ENCODE measurements around the gene SERPINA5. TPM values are rescaled to one million over a fixed set of nuclear protein-coding genes. Genes with fewer than 3 reads are reported as not detected.
A peak's percentile ranks its signal among the peaks of the same experiment; 100 is the strongest.

The SERPINA5 gene
- total and polyA plus RNA-seq, 4 donors, result 0.89 to 2.2 (median 1.4) TPM

GRCh38 chr14:94562022-94562421 lies 19.2 kb upstream of the SERPINA5 start:
- WGBS (ENCODE audit: insufficient coverage), result 94% methylated on average over 5 of the region's 5 CpGs

DNA sequence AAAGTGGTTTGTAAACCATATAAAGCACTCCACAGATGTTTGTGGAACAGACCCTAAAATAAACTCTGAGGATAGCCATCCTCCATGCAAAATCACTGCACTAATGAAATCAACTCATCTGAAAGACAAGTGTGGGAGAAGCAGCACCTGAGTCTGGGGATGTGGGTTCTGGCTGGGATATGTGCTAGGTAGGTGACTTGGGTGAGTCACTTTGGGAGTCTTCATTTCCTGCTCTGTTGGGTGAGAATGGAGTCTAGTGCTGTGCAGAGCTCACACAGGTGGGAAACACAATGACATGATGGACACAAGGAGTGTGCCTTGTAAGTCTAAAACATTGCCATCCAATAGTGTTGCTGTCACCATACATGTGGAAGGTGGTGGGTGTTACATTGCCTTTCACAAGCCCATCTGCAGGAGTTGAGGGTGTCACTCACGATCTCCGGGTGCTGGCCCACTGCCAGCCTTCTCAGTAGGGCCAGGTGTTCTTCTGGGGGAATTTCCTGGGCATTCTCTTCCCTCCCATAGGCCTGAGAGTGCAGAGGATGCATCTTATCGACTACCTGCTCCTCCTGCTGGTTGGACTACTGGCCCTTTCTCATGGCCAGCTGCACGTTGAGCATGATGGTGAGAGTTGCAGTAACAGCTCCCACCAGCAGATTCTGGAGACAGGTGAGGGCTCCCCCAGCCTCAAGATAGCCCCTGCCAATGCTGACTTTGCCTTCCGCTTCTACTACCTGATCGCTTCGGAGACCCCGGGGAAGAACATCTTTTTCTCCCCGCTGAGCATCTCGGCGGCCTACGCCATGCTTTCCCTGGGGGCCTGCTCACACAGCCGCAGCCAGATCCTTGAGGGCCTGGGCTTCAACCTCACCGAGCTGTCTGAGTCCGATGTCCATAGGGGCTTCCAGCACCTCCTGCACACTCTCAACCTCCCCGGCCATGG lies 18.0 kb upstream of the SERPINA5 start:
- Histone ChIP-seq H3K9me3 (ENCODE audit: control insufficient read depth, insufficient read depth, low read length) (no peaks in the 10 kb centered on the region), H3K4me1 (ENCODE audit: control insufficient read depth, insufficient read depth, low read length) (no peaks in the 10 kb centered on the region), H3K4me3 (ENCODE audit: low read depth, low read length) (no peak overlapping the region), H3K27ac (ENCODE audit: low read depth, low read length) (no peak overlapping the region), H3K27me3 (ENCODE audit: control insufficient read depth, insufficient read depth, low read length) (no peaks in the 10 kb centered on the region), H3K36me3 (ENCODE audit: control insufficient read depth, insufficient read depth, low read length) (no peaks in the 10 kb centered on the region)
- WGBS (ENCODE audit: insufficient coverage), result 93% methylated on average over 16 of the region's 16 CpGs
- no peak for DNase-seq (ENCODE audit: low read depth in 4 of 6, low spot score in 6 of 6)

More at GRCh38 chr14:94562022-94562421, 19.2 kb upstream of the SERPINA5 start:
- no peaks in the 10 kb centered on the region for H3K9me3 ChIP-seq (ENCODE audit: control insufficient read depth, insufficient read depth, low read length)
- no peaks in the 10 kb centered on the region for H3K36me3 ChIP-seq (ENCODE audit: control insufficient read depth, insufficient read depth, low read length)
- no peak overlapping the region for H3K27ac ChIP-seq (ENCODE audit: low read depth, low read length)
- H3K27me3 ChIP-seq (ENCODE audit: control insufficient read depth, insufficient read depth, low read length), result no peaks in the 10 kb centered on the region
- H3K4me1 ChIP-seq (ENCODE audit: control insufficient read depth, insufficient read depth, low read length), result no peaks in the 10 kb centered on the region
- H3K4me3 ChIP-seq (ENCODE audit: low read depth, low read length), result no peak overlapping the region
- no peak for DNase-seq (ENCODE audit: low read depth in 4 of 6, low spot score in 6 of 6)

DNA sequence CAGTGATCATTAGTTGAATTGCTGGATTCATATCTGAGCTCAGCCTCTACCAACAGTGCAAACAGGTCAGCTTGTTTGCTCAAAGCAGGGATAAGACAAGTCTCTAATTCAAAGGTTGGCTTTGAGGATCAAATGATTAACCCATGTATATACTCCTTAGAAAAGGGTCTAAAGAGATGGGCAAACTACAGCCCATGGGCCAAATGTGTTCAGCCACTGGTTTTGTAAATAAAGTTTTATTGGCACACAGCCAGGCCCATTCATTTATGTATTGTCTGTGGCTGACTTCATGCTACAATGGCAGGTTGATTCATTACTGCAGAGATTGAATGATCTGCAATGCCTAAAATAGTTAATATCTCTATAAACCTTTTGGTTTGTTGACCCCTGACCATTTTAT lies 16.8 kb upstream of the SERPINA5 start:
- no peak overlapping the region for H3K4me3 ChIP-seq (ENCODE audit: low read depth, low read length)
- H3K36me3 ChIP-seq (ENCODE audit: control insufficient read depth, insufficient read depth, low read length), result no peaks in the 10 kb centered on the region
- no peaks in the 10 kb centered on the region for H3K27me3 ChIP-seq (ENCODE audit: control insufficient read depth, insufficient read depth, low read length)
- no peak overlapping the region for H3K27ac ChIP-seq (ENCODE audit: low read depth, low read length)
- H3K9me3 ChIP-seq (ENCODE audit: control insufficient read depth, insufficient read depth, low read length), result no peaks in the 10 kb centered on the region
- DNase-seq (ENCODE audit: low read depth in 4 of 6, low spot score in 6 of 6), result no peak
- no peaks in the 10 kb centered on the region for H3K4me1 ChIP-seq (ENCODE audit: control insufficient read depth, insufficient read depth, low read length)

GRCh38 chr14:94568186-94568585 lies 13.0 kb upstream of the SERPINA5 start:
- no peaks in the 10 kb centered on the region for H3K36me3 ChIP-seq (ENCODE audit: control insufficient read depth, insufficient read depth, low read length)
- no peaks in the 10 kb centered on the region for H3K27me3 ChIP-seq (ENCODE audit: control insufficient read depth, insufficient read depth, low read length)
- H3K27ac ChIP-seq (ENCODE audit: low read depth, low read length), result no peak overlapping the region
- no peak overlapping the region for H3K4me3 ChIP-seq (ENCODE audit: low read depth, low read length)
- DNase-seq (ENCODE audit: low read depth in 4 of 6, low spot score in 6 of 6), result no peak
- 93% methylated on average over 6 of the region's 9 CpGs for WGBS (ENCODE audit: insufficient coverage)
- peaks cover 7% of the 10 kb centered on the region for H3K4me1 ChIP-seq (ENCODE audit: control insufficient read depth, insufficient read depth, low read length)
- no peaks in the 10 kb centered on the region for H3K9me3 ChIP-seq (ENCODE audit: control insufficient read depth, insufficient read depth, low read length)

DNA sequence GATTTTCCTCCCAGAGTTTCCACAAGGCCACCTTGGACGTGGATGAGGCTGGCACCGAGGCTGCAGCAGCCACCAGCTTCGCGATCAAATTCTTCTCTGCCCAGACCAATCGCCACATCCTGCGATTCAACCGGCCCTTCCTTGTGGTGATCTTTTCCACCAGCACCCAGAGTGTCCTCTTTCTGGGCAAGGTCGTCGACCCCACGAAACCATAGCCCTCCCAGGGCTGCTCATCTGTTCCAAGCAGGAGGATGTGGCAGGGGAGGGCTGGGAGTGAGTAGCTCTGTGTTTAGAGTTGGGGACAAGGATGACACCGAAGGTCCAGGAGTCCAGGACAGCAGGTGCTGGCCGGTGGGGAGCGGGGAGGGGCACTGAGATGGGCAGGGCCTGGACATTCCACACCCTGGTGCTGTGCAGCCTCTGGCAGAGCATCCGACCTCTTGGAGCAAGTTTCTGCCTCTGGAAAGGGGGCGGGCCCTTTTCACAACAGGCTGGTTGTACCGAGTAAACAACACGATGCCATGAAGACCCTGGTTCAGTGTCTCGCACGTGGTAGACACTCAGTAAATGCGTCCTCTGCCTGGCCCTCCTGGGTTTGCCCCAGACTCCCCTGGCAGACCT lies 11.7 kb upstream of the SERPINA5 start:
- H3K9me3 ChIP-seq (ENCODE audit: control insufficient read depth, insufficient read depth, low read length), result no peaks in the 10 kb centered on the region
- WGBS (ENCODE audit: insufficient coverage), result 88% methylated on average over 20 of the region's 20 CpGs

DNA sequence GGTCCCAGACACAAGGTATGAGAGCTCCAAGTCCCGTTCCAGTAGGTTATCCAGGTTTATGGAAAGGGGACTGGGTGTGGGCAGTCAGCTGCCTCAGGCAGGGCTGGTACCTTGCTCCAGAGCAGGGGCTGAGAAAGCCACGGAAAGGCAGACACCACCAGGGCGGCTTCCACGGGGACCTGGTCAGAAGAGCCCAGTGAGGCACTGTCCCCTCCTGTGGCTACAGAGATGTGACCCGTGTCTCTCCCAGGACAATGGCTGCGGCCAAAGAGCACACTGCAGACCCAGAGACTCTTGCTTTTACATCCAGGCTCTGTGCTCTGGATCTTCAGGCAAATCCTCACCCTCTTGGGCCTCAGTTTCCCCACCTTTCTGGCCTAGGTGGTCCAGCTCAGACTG lies 11.2 kb upstream of the SERPINA5 start:
- Histone ChIP-seq H3K27me3 (ENCODE audit: control insufficient read depth, insufficient read depth, low read length) (no peaks in the 10 kb centered on the region), H3K36me3 (ENCODE audit: control insufficient read depth, insufficient read depth, low read length) (no peaks in the 10 kb centered on the region), H3K9me3 (ENCODE audit: control insufficient read depth, insufficient read depth, low read length) (no peaks in the 10 kb centered on the region), H3K4me1 (ENCODE audit: control insufficient read depth, insufficient read depth, low read length) (peaks cover 10% of the 10 kb centered on the region), H3K4me3 (ENCODE audit: low read depth, low read length) (no peak overlapping the region), H3K27ac (ENCODE audit: low read depth, low read length) (no peak overlapping the region)
- no peak for DNase-seq (ENCODE audit: low read depth in 4 of 6, low spot score in 6 of 6)
- WGBS (ENCODE audit: insufficient coverage), result 92% methylated on average over 6 of the region's 6 CpGs

More for the DNA sequence above, 11.7 kb upstream of the SERPINA5 start:
- no peaks in the 10 kb centered on the region for H3K36me3 ChIP-seq (ENCODE audit: control insufficient read depth, insufficient read depth, low read length)
- H3K27ac ChIP-seq (ENCODE audit: low read depth, low read length), result no peak overlapping the region
- no peaks in the 10 kb centered on the region for H3K27me3 ChIP-seq (ENCODE audit: control insufficient read depth, insufficient read depth, low read length)
- H3K4me3 ChIP-seq (ENCODE audit: low read depth, low read length), result no peak overlapping the region
- no peak for DNase-seq (ENCODE audit: low read depth in 4 of 6, low spot score in 6 of 6)
- peaks cover 10% of the 10 kb centered on the region for H3K4me1 ChIP-seq (ENCODE audit: control insufficient read depth, insufficient read depth, low read length)

DNA sequence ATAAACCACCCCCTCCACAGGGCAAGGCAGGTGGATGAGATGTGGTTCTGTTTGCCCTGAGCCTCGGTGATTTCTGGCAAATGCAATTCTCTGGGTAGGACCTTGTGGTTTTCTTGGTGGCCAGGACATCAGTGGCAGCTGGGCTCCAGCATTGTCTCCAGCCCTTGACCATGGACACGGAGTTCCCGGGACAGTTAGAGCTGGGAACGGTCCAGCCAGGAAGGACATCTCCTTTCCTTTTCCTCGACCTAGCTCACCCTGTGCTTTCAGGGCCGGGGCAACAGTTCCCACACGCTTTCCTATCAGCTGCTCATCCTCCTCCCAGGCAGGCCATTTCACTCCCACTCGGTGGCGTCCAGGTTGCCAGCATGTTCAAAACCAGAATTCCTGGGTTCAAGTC lies 10.8 kb upstream of the SERPINA5 start:
- DNase-seq (ENCODE audit: low read depth in 4 of 6, low spot score in 6 of 6), result no peak
- no peak overlapping the region for H3K27ac ChIP-seq (ENCODE audit: low read depth, low read length)
- no peaks in the 10 kb centered on the region for H3K9me3 ChIP-seq (ENCODE audit: control insufficient read depth, insufficient read depth, low read length)
- no peaks in the 10 kb centered on the region for H3K27me3 ChIP-seq (ENCODE audit: control insufficient read depth, insufficient read depth, low read length)
- WGBS (ENCODE audit: insufficient coverage), result 89% methylated on average over 9 of the region's 9 CpGs
- peaks cover 10% of the 10 kb centered on the region for H3K4me1 ChIP-seq (ENCODE audit: control insufficient read depth, insufficient read depth, low read length)
- H3K36me3 ChIP-seq (ENCODE audit: control insufficient read depth, insufficient read depth, low read length), result no peaks in the 10 kb centered on the region
- no peak overlapping the region for H3K4me3 ChIP-seq (ENCODE audit: low read depth, low read length)

DNA sequence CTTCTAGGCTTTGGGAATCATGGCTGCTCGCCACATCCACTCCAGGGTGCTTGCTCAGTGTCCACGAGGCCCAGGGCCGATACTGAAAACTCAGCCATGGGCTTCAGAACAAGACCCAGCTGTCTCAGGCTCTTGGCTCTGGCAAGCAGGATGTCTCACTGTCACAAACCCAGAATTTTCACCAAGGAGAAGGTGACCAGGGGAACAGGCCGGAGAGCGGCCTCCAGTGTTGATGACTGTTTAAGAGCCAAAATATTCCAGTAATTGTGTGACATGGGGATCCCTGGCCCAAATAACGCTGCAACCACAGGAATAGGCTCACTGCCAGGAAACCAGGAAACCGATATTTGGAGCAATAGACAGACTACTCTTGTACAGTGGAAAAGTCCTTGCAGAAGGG lies 9.8 kb upstream of the SERPINA5 start:
- DNase-seq (ENCODE audit: low read depth in 4 of 6, low spot score in 6 of 6), result peak in 4 of 6 donors; percentile 7 to 31 (median 14)
- H3K9me3 ChIP-seq (ENCODE audit: control insufficient read depth, insufficient read depth, low read length), result no peaks in the 10 kb centered on the region
- no peaks in the 10 kb centered on the region for H3K27me3 ChIP-seq (ENCODE audit: control insufficient read depth, insufficient read depth, low read length)
- H3K27ac ChIP-seq (ENCODE audit: low read depth, low read length), result peak overlapping the region; percentile 11
- no peaks in the 10 kb centered on the region for H3K36me3 ChIP-seq (ENCODE audit: control insufficient read depth, insufficient read depth, low read length)
- 56% methylated on average over 4 of the region's 7 CpGs for WGBS (ENCODE audit: insufficient coverage)
- H3K4me1 ChIP-seq (ENCODE audit: control insufficient read depth, insufficient read depth, low read length), result peaks cover 10% of the 10 kb centered on the region
- no peak overlapping the region for H3K4me3 ChIP-seq (ENCODE audit: low read depth, low read length)

DNA sequence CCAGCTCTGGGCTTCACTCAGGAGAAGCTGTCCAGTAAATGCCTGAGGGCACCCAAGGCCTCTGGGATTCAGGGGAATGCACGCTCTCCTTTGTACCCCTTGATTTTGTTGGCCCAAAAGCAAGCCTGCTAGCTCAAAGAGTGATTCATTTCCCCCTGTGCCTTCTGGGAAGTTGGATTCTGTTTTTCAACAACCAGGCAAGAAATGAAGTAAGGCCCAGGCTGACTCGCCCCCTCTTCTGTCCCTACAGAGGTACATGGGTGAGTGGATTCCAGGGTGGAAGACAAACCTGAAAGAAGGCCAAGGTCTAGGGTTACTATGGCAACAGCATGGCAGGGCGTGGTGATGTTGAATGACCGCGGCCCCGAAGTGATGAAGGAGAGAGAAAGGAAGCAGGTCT lies 9.3 kb upstream of the SERPINA5 start:
- Histone ChIP-seq H3K9me3 (ENCODE audit: control insufficient read depth, insufficient read depth, low read length) (no peaks in the 10 kb centered on the region), H3K4me3 (ENCODE audit: low read depth, low read length) (no peak overlapping the region), H3K36me3 (ENCODE audit: control insufficient read depth, insufficient read depth, low read length) (no peaks in the 10 kb centered on the region), H3K27ac (ENCODE audit: low read depth, low read length) (peak overlapping the region; percentile 11), H3K27me3 (ENCODE audit: control insufficient read depth, insufficient read depth, low read length) (no peaks in the 10 kb centered on the region), H3K4me1 (ENCODE audit: control insufficient read depth, insufficient read depth, low read length) (peaks cover 10% of the 10 kb centered on the region)
- DNase-seq (ENCODE audit: low read depth in 4 of 6, low spot score in 6 of 6), result no peak
- WGBS (ENCODE audit: insufficient coverage), result 50% methylated on average over 2 of the region's 6 CpGs
